ENCODE measurements around the gene SORCS2. TPM values are rescaled to one million over a fixed set of nuclear protein-coding genes. Genes with fewer than 3 reads are reported as not detected.

The SORCS2 gene
- total RNA-seq, 4 donors from 2014 or later = 0.19 to 0.85 (median 0.66) TPM

DNA sequence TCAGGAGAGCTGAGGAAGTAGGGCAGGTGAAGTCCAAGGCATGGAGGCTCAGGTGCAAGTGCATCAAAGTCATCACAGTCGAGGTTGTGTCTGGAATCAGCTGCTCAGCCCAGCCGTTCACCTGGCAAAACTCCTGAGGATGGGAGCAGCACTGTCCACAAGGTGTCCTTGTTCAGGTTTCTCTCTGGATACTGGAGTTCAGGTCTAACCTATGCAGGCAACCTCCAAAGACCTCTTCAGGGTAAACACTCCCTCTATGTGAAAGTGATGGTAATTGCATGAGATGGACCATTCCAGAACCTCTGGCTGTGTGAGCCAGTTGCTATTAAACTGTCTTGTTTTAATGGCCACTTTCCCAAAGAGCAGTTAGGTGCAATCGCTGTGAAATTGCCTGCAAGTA is 362.6 kb downstream of the SORCS2 start:
- TF ChIP-seq, protein P1, sequence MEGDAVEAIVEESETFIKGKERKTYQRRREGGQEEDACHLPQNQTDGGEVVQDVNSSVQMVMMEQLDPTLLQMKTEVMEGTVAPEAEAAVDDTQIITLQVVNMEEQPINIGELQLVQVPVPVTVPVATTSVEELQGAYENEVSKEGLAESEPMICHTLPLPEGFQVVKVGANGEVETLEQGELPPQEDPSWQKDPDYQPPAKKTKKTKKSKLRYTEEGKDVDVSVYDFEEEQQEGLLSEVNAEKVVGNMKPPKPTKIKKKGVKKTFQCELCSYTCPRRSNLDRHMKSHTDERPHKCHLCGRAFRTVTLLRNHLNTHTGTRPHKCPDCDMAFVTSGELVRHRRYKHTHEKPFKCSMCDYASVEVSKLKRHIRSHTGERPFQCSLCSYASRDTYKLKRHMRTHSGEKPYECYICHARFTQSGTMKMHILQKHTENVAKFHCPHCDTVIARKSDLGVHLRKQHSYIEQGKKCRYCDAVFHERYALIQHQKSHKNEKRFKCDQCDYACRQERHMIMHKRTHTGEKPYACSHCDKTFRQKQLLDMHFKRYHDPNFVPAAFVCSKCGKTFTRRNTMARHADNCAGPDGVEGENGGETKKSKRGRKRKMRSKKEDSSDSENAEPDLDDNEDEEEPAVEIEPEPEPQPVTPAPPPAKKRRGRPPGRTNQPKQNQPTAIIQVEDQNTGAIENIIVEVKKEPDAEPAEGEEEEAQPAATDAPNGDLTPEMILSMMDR (IDR thresholded peaks at IDR 0.05; ENCODE audit: low read depth) = no peak

DNA sequence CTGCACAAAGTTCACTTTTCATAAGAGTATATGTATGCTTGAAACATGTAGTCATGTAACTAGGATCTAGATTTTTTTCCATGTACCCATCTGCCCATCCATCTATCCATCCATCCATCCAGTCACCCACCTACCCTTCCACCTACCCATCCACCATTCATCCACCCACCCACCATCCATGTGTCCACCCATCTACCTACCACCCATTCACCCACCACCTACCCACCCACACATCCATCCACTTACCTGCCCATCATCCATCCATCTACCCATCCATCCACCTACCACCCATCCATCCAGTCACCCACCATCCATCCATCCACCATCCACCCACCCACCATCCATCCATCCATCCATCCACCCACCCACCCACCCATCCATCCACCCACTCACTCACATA is 364.2 kb downstream of the SORCS2 start:
- TF ChIP-seq, protein P1 (IDR thresholded peaks at IDR 0.05; ENCODE audit: low read depth) = no peak

GRCh38 chr4:7557456-7557855 is 365.1 kb downstream of the SORCS2 start:
- TF ChIP-seq, protein P1 (IDR thresholded peaks at IDR 0.05; ENCODE audit: low read depth) = no peak

- TF ChIP-seq, protein P1 (IDR thresholded peaks at IDR 0.05; ENCODE audit: low read depth) = no peak
Measured at GRCh38 chr4:7558436-7558835, 366.1 kb downstream of the SORCS2 start.

DNA sequence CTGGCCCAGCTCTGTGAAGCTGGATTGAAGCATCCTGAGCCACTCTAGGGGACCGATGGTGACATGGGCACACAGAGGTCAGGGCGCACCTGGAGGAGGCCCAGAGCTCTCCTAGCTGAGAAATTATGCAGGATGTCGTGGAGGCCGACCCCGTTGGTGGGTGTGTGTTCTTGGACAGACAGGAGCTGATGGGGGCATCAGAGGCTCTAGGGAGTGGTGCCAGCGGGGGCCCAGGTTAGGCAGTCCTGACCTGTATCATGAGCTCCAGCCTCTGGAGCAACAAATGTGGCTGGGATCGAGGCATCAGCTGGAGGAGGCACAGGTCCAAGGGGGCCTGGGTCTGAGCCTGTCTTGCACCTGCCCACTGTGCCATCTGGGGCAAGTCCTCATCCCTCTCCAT is 367.0 kb downstream of the SORCS2 start:
- TF ChIP-seq, protein P1 (IDR thresholded peaks at IDR 0.05; ENCODE audit: low read depth) = no peak

DNA sequence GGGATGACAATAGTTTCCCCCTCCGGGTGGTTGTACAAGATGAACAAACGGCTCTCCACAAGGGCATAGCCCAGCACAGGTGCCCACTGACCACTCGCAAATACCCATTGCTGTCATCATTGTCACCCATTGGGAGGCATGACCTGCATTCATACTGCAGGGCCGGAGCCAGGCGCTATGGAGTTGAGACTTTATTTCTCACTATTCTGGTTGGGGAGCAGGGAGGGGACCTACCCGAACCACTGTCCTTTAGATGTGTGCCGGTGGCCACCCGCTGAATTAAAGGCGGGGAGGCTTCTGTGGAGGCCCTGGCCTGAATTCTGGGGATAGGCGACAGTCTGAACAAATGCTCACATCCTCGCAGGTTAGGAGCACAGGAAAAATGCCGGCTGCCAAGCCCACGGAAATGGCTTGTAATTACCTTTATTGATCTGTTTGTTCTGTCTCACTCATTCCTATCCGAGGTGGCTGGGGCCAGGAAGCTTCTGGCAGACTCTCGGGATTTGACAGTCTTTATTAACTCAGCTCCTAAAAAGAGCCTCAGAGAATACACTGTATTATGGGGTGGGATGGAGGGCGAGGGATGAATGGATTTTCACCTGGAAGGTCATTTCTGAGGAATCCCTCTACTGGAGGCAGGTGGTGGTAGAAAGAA is 367.5 kb downstream of the SORCS2 start:
- TF ChIP-seq, protein P1 (IDR thresholded peaks at IDR 0.05; ENCODE audit: low read depth) = no peak

- TF ChIP-seq, protein P1 (IDR thresholded peaks at IDR 0.05; ENCODE audit: low read depth) = no peak
Measured at GRCh38 chr4:7561557-7561956, 369.2 kb downstream of the SORCS2 start.
